Spleen (tissue), 11 donors: Measurements from ENCODE around the gene RAE1. TPM values are rescaled to one million over a fixed set of nuclear protein-coding genes. Genes with fewer than 3 reads are reported as not detected.
"Not testable (repeated sequence)": the region's sequence is repeated elsewhere in the genome, so short reads cannot be mapped to it uniquely, and the experiment has no call there.

Experiments used
- DNase-seq: peaks from one replicate; pipeline ENCODE4 v3.0.0-alpha.2; 2020
- H3K27ac ChIP-seq, 8 donors: fragments of 200-600 bp; sonication (generic) in 7 of 8; 1 replicate in 4 of 8; 2 replicates in 4 of 8; pipeline versions ENCODE4 v1.5.0 to v1.8.0; 2016 to 2021; ENCODE audit warnings: inconsistent platforms in 4 of 8, mild to moderate bottlenecking in 4 of 8, moderate library complexity in 1 of 8
- H3K27me3 ChIP-seq, 7 donors: fragments of 200-600 bp; sonication (generic) in 6 of 7; replicated peaks in 1 of 7; 1 replicate in 4 of 7; 2 replicates in 3 of 7; pipeline versions ENCODE4 v1.5.0 to v1.8.0; 2016 to 2021; ENCODE audit warnings: inconsistent platforms in 3 of 7, mild to moderate bottlenecking in 1 of 7
- H3K36me3 ChIP-seq, 6 donors: fragments of 200-600 bp; sonication (generic) in 5 of 6; 1 replicate in 4 of 6; 2 replicates in 2 of 6; pipeline versions ENCODE4 v1.5.0 to v1.8.0; 2016 to 2021; ENCODE audit warnings: inconsistent platforms in 2 of 6
- H3K4me1 ChIP-seq, 6 donors: fragments of 200-600 bp; sonication (generic) in 5 of 6; 1 replicate in 3 of 6; 2 replicates in 3 of 6; pipeline versions ENCODE4 v1.5.0 to v1.8.0; 2016 to 2021; ENCODE audit warnings: inconsistent platforms in 3 of 6
- H3K4me3 ChIP-seq, 8 donors: fragments of 200-600 bp; sonication (generic) in 7 of 8; 1 replicate in 4 of 8; 2 replicates in 4 of 8; pipeline versions ENCODE4 v1.5.0 to v1.8.0; 2016 to 2021; ENCODE audit warnings: inconsistent platforms in 4 of 8, mild to moderate bottlenecking in 4 of 8, moderate library complexity in 2 of 8
- H3K9me3 ChIP-seq, 8 donors: fragments of 200-600 bp; sonication (generic) in 7 of 8; 1 replicate in 4 of 8; 2 replicates in 4 of 8; pipeline versions ENCODE4 v1.5.0 to v1.8.0; 2016 to 2021; ENCODE audit warnings: inconsistent platforms in 4 of 8
- POLR2A ChIP-seq, 3 donors: fragments of 450-650 bp; IDR thresholded peaks; one replicate each; pipeline ENCODE4 v1.5.1; 2017; ENCODE audit warnings: antibody characterized with exemption in 3 of 3, mild to moderate bottlenecking in 1 of 3
- POLR2AphosphoS5 ChIP-seq, 3 donors: sonication (generic); formaldehyde crosslinking; IDR thresholded peaks; one replicate each; pipeline ENCODE4 v1.5.1; 2017; ENCODE audit warnings: antibody characterized with exemption in 3 of 3
- WGBS, 5 donors: extraction: QIAGEN DNeasy Blood & Tissue Kit in 3 of 5; methylation state at CpG; one replicate each; pipeline versions ENCODE4 v1.1.5 to v1.1.7; 2013 to 2018; 5-methylcytosine and 5-hydroxymethylcytosine counted together
- intact Hi-C: fragments of 100-400 bp; cut with DNase I; formaldehyde crosslinking; loops from one replicate; pipeline ENCODE4 v1.15.0; 2023; ENCODE audit warnings: low total_unique reads
- polyA plus RNA-seq, 3 donors: library from polyadenylated mRNA; stranded (reverse); fragments of 200-250 nt; gene quantifications; one replicate each; pipeline ENCODE4 v1.2.1, GENCODE V29; 2013
- total RNA-seq, 7 donors: library from RNA; depleted of rRNA in 3 of 7; stranded (reverse); fragments of >200 nt in 3 of 7; fragmentation: NEBNext Ultra II Directional in 4 of 7; extraction: Animal tissue kit (Norgen Biotek cat#: 25700) in 4 of 7; gene quantifications; one replicate each; pipeline versions ENCODE4 v1.1.0 to v1.2.1, GENCODE V29; 2016 to 2021
- TF ChIP-seq, protein P1 (sequence below), 11 experiments: fragments of 200-600 bp in 7 of 11; fragments of 450-650 bp in 4 of 11; sonication (generic) in 4 of 11; IDR thresholded peaks in 8 of 11; conservative IDR thresholded peaks in 3 of 11; 1 replicate in 7 of 11; 2 replicates in 4 of 11; pipeline versions ENCODE4 v1.4.0 to v1.8.0; 2016 to 2021; ENCODE audit warnings: antibody characterized with exemption in 11 of 11, inconsistent platforms in 4 of 11, mild to moderate bottlenecking in 1 of 11
- donor health status: healthy with polysubstance abuse.
- donor health status: DM: no; HTN: no; CAD: no; lungs with moderate emphysema.
- donor health status: DM: no; HTN: no; CAD: no.
- donor health status: Bipolar disorder and iron deficiency.
- donor health status: healthy.
- donor health status: DM: no; HTN: no; CAD: no.
- donor health status: DM: yes; HTN: yes; CAD: no.

RAE1 gene
- total and polyA plus RNA-seq, 10 donors = 16.2 to 41.3 (median 23.1) TPM

DNA sequence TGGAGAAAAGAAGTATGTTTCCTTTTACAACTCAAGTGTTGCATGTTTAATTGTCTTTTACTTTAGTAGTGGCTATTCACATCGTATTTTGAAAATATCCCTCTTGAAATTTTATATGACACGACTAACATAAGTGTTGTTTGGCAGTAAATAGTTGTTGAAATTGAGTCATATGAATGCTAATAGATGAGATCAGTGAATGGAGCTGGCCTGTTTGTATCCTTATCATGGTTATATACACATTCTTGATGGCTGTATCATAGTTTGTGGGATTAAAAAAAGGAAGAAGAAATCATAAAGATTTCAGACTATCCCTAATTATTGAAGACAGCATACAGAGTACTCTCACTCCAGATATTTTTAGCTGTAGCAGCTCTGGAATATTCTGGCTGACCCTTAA, 8.2 kb upstream of the RAE1 start:
- no peak overlapping the region for H3K4me3 ChIP-seq
- no peak overlapping the region for H3K27ac ChIP-seq
- WGBS, 5 donors = 48 to 60% (median 49%) methylated on average over 2 of the region's 2 CpGs
- intact Hi-C loops = no loop called here
- no peaks in the 10 kb centered on the region for H3K9me3 ChIP-seq
- TF ChIP-seq POLR2AphosphoS5 (IDR thresholded peaks at IDR 0.05) (no peak), POLR2A (IDR thresholded peaks at IDR 0.05) (no peak)
- TF ChIP-seq, protein P1, sequence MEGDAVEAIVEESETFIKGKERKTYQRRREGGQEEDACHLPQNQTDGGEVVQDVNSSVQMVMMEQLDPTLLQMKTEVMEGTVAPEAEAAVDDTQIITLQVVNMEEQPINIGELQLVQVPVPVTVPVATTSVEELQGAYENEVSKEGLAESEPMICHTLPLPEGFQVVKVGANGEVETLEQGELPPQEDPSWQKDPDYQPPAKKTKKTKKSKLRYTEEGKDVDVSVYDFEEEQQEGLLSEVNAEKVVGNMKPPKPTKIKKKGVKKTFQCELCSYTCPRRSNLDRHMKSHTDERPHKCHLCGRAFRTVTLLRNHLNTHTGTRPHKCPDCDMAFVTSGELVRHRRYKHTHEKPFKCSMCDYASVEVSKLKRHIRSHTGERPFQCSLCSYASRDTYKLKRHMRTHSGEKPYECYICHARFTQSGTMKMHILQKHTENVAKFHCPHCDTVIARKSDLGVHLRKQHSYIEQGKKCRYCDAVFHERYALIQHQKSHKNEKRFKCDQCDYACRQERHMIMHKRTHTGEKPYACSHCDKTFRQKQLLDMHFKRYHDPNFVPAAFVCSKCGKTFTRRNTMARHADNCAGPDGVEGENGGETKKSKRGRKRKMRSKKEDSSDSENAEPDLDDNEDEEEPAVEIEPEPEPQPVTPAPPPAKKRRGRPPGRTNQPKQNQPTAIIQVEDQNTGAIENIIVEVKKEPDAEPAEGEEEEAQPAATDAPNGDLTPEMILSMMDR (IDR thresholded peaks at IDR 0.05 in 8 of 11, conservative IDR thresholded peaks at IDR 0.05 in 3 of 11) = no peak
- peaks cover 0 to 37% (median 0%) of the 10 kb centered on the region in 7 donors for H3K27me3 ChIP-seq
- no peak for DNase-seq
- H3K4me1 ChIP-seq = no peaks in the 10 kb centered on the region
- no peaks in the 10 kb centered on the region for H3K36me3 ChIP-seq

DNA sequence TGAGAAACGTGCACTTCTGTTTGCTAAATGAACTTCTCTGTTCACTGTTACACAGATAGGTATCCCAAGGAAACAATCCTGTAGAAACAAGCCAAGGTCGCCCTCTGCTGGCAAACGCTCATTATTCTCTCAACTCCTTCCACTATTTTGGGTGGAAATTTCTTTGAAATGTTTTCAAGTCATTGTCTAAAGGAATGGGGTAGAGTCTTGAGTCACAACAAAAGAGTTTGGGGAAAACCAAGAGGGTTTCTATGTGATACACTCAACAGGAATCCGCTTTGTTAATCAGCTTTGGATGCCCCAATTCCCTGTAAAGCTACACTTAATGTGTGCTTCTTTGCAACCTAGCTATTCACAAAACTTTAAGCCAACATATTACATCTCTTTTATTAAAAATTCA, 4.6 kb upstream of the RAE1 start:
- DNase-seq = peak; percentile 81

GRCh38 chr20:57347393-57347792, 3.7 kb upstream of the RAE1 start:
- Histone ChIP-seq H3K27ac (no peak overlapping the region), H3K4me1 (peaks cover 7 to 16% (median 10%) of the 10 kb centered on the region in 6 donors), H3K9me3 (no peaks in the 10 kb centered on the region), H3K4me3 (no peak overlapping the region), H3K36me3 (no peaks in the 10 kb centered on the region), H3K27me3 (peaks cover 0 to 25% (median 0%) of the 10 kb centered on the region in 7 donors)
- no peak for DNase-seq
- TF ChIP-seq POLR2AphosphoS5 (IDR thresholded peaks at IDR 0.05) (no peak), POLR2A (IDR thresholded peaks at IDR 0.05) (no peak)
- TF ChIP-seq, protein P1 (IDR thresholded peaks at IDR 0.05 in 8 of 11, conservative IDR thresholded peaks at IDR 0.05 in 3 of 11) = no peak
- WGBS, 5 donors = 76 to 84% (median 83%) methylated on average over 4 of the region's 4 CpGs
- intact Hi-C loops = loop anchor here (5.0 kb wide), 1 partner anchor 255 kb away; no protein-coding TSS in a partner anchor

More for the DNA sequence above, 4.6 kb upstream of the RAE1 start:
- Histone ChIP-seq H3K9me3 (no peaks in the 10 kb centered on the region), H3K4me3 (no peak overlapping the region), H3K27me3 (peaks cover 0 to 25% (median 0%) of the 10 kb centered on the region in 7 donors), H3K4me1 (peaks cover 0 to 7% (median 1%) of the 10 kb centered on the region in 6 donors), H3K36me3 (no peaks in the 10 kb centered on the region), H3K27ac (no peak overlapping the region)
- intact Hi-C loops = loop anchor here (5.0 kb wide), 1 partner anchor 254 kb away; no protein-coding TSS in a partner anchor
- TF ChIP-seq, protein P1 (IDR thresholded peaks at IDR 0.05 in 8 of 11, conservative IDR thresholded peaks at IDR 0.05 in 3 of 11) = peak; percentile 11 to 77 (median 63)
- TF ChIP-seq POLR2AphosphoS5 (IDR thresholded peaks at IDR 0.05) = no peak
- 0 to 3% (median 2%) methylated on average over 4 of the region's 4 CpGs for WGBS, 5 donors

GRCh38 chr20:57348200-57348921, 2.7 kb upstream of the RAE1 start:
- WGBS, 5 donors = 67 to 82% (median 74%) methylated on average over 12 to 47 of the region's 47 CpGs

GRCh38 chr20:57348922-57349574, 2.0 kb upstream of the RAE1 start:
- not testable (repeated sequence) for H3K9me3 ChIP-seq, H3K4me3 ChIP-seq, H3K27ac ChIP-seq, H3K36me3 ChIP-seq, DNase-seq
- Histone ChIP-seq H3K4me1 (peaks cover 7 to 33% (median 20%) of the 10 kb centered on the region in 6 donors), H3K27me3 (peaks cover 0 to 25% (median 0%) of the 10 kb centered on the region in 7 donors)
- intact Hi-C loops = loop anchor here (5.0 kb wide), 1 partner anchor 257 kb away; no protein-coding TSS in a partner anchor
- WGBS, 5 donors = 83 to 89% (median 85%) methylated on average over 20 to 21 of the region's 21 CpGs

More at GRCh38 chr20:57348200-57348921, 2.7 kb upstream of the RAE1 start:
- not testable (repeated sequence) for DNase-seq, H3K9me3 ChIP-seq, H3K27ac ChIP-seq, H3K4me3 ChIP-seq, H3K36me3 ChIP-seq
- Histone ChIP-seq H3K4me1 (peaks cover 7 to 26% (median 19%) of the 10 kb centered on the region in 6 donors), H3K27me3 (peaks cover 0 to 25% (median 0%) of the 10 kb centered on the region in 7 donors)
- intact Hi-C loops = loop anchor here (5.0 kb wide), 1 partner anchor 256 kb away; no protein-coding TSS in a partner anchor
